Lower leg skin (tissue), 4 donors: Measurements from ENCODE around the gene TTC7B. TPM values are rescaled to one million over a fixed set of nuclear protein-coding genes. Genes with fewer than 3 reads are reported as not detected.

Experiments used
- DNase-seq, 2 donors: peaks; one replicate each; pipeline ENCODE4 v3.0.0-alpha.2; 2019; ENCODE audit warnings: low spot score in 2 of 2
- H3K4me3 ChIP-seq: fragments of 200-600 bp; sonication (generic); 2 replicates; pipeline ENCODE4 v1.5.1; 2017; ENCODE audit warnings: mild to moderate bottlenecking, low read depth; ENCODE audit not compliant: poor library complexity, severe bottlenecking
- POLR2A ChIP-seq, 2 donors: fragments of 450-650 bp; IDR thresholded peaks; one replicate each; pipeline ENCODE4 v1.6.1; 2016 to 2017; ENCODE audit warnings: antibody characterized with exemption in 2 of 2, mild to moderate bottlenecking in 1 of 2, moderate library complexity in 1 of 2
- whole genome bisulfite sequencing, 2 donors: methylation state at CpG; one replicate each; pipeline ENCODE4 v1.1.5; 2018; 5-methylcytosine and 5-hydroxymethylcytosine counted together
- intact Hi-C: fragments of 100-400 bp; cut with DNase I; formaldehyde crosslinking; loops from one replicate; pipeline ENCODE4 v1.15.0; 2023; ENCODE audit warnings: low total_unique reads
- total RNA-seq, 4 donors: library from RNA; depleted of rRNA; stranded (reverse); fragments of >200 nt; gene quantifications; one replicate each; pipeline ENCODE4 v1.1.0, GENCODE V29; 2016
- TF ChIP-seq, protein P1 (sequence below), 3 donors: fragments of 450-650 bp; IDR thresholded peaks; one replicate each; pipeline ENCODE4 v1.5.1; 2016; ENCODE audit warnings: antibody characterized with exemption in 3 of 3, mild to moderate bottlenecking in 3 of 3, moderate library complexity in 2 of 3

The TTC7B gene
- total RNA-seq, 4 donors from 2014 or later = 10.3 to 28.7 (median 20.2) TPM

DNA sequence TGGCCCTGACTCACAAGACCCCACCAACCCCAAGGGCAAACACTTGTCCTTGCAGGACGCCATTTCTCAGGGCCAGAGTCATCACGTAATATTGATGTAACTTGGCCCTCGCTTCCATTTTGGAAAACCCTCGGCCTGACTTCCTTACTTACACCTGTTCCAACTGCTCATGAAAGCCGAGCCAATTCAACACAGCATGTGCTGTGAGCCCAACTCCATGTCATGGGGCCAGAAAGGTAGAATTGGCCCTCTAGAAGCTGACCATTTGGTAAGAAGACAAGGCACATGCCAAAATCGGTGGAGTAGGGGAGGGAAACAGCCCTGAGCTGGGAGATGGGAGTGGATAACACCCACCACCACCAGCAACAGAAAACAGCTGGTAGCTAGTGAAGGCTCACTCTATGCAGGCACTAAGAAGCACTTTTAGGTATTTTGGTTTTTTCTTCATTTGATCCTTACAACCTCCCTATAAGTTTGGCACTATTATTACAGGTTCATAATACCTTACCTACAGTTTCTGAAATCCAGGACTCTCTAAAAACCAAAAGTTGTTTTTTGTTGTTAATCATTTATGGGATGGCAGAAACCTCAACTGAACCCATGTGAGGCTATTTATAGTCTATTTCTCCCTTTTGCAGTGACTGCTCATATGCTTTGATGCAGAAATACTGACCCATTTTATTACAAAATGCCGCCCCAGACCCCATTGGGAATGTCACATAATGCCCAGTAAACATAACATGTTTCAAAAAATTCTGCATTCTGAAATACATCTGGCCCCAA, 6.5 kb downstream of the TTC7B start:
- intact Hi-C loops = no loop called here
- DNase-seq = no peak
- H3K4me3 ChIP-seq = no peak overlapping the region
- 89 to 95% methylated on average over 7 of the region's 7 CpGs for WGBS, 2 donors
- no peak for TF ChIP-seq POLR2A (IDR thresholded peaks at IDR 0.05)
- TF ChIP-seq, protein P1, sequence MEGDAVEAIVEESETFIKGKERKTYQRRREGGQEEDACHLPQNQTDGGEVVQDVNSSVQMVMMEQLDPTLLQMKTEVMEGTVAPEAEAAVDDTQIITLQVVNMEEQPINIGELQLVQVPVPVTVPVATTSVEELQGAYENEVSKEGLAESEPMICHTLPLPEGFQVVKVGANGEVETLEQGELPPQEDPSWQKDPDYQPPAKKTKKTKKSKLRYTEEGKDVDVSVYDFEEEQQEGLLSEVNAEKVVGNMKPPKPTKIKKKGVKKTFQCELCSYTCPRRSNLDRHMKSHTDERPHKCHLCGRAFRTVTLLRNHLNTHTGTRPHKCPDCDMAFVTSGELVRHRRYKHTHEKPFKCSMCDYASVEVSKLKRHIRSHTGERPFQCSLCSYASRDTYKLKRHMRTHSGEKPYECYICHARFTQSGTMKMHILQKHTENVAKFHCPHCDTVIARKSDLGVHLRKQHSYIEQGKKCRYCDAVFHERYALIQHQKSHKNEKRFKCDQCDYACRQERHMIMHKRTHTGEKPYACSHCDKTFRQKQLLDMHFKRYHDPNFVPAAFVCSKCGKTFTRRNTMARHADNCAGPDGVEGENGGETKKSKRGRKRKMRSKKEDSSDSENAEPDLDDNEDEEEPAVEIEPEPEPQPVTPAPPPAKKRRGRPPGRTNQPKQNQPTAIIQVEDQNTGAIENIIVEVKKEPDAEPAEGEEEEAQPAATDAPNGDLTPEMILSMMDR (IDR thresholded peaks at IDR 0.05) = no peak

DNA sequence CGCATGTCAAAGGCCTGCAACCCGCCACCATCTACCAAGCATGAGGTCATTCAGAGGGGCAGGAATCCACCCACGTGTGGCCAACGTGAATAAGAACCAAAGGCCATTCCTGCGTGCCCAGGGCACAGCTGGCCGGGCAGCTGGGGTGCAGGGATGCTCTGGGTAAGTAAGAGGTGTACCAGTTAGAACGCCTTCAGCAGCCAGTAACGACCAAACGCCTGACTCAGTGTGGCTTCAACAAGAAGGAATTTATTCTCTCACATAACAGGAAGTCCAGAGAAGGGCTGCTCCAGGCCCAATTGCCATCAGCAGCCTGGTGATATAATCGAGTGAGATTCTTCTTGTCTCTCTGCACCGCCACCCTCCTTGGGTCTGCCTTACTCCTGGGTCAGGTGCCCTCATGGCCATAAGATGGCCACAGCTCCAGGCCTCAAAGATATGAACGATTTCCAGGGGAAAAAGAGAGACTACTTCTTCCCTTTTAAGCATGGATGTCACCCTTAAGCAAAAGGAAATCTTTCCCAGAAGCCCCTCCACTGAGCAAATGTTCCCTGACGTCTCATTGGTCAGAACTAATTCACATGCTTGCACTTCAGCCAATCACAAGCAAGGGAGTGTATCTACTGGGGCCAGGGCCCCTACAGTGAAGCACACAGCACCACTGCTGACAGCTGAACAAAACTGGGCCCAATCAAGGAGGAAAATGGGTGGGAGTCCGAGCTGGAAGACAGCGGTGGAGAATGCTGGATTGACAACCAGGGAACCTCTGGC, 7.3 kb downstream of the TTC7B start:
- TF ChIP-seq POLR2A (IDR thresholded peaks at IDR 0.05) = no peak
- intact Hi-C loops = no loop called here
- 92 to 93% methylated on average over 15 of the region's 15 CpGs for WGBS, 2 donors
- H3K4me3 ChIP-seq = no peak overlapping the region
- no peak for DNase-seq

DNA sequence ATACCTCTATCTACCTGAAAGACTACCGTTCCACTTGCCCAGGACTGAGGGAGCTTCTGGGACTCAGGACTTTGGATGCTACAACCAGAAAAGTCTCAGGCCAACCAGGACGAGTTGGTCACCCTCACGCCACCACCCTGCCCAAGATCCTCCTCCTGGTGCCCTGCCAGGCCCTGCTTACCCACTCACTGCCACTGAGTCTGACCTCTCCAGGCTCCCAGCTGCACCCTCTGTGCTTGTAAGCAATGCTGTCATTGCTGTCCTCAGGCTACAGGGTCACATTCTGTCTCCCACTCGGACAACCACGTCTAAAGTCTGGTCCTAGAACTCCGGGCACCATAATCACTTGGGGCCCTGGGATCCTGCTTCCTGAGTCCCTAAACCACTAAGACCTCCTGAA, 9.2 kb downstream of the TTC7B start:
- intact Hi-C loops = no loop called here
- no peak for DNase-seq
- H3K4me3 ChIP-seq = no peak overlapping the region
- no peak for TF ChIP-seq POLR2A (IDR thresholded peaks at IDR 0.05)
- TF ChIP-seq, protein P1 (IDR thresholded peaks at IDR 0.05) = no peak
- 79 to 87% methylated on average over 5 to 6 of the region's 6 CpGs for WGBS, 2 donors

DNA sequence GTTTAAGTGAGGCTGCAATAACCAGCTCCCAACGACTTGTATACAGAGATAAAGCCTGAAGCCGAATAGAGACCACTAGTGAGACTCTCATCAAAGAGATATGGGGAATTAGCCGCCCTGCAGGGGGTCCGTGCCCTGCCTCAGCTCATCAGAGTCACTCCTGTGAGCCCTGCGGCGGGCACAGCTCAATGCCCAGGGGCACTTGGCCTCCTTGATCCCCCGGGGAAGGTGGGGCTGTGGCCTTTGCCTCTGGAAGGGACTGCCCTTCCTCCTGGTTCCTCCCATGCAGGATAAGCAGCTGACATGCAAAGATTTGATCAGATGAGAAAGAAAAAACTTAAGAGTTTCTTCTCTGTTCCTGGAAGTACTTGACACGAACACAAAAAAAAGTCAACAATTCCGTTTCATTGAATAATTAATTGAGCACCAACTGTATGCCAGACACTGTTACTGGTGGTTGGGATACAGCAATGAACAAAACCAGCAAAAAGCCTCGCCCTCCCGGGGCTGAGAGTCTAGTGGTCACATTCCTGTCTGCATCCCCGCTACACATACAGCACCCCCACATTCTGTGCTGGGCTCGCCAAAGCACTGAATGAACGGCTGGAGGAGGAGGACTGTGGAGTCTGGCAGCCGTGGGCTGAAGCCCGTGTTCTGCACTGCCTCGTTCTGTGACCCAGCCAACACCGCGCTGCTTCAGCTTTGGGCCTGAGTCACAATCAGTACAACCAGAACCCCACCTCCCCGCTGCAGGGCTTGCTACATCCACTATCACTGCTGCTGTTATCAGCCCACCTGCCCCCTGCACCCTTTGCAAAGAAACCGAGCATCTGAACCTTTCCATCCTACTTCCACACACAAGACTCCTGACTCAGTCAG, 10.3 kb downstream of the TTC7B start:
- 66% methylated on average over 21 of the region's 21 CpGs for WGBS, 2 donors
- intact Hi-C loops = no loop called here
- H3K4me3 ChIP-seq = no peak overlapping the region
- no peak for TF ChIP-seq POLR2A (IDR thresholded peaks at IDR 0.05)
- TF ChIP-seq, protein P1 (IDR thresholded peaks at IDR 0.05) = no peak
- no peak for DNase-seq

GRCh38 chr14:90805084-90805391, 11.2 kb downstream of the TTC7B start:
- DNase-seq = no peak
- 96 to 97% methylated on average over 8 to 11 of the region's 13 CpGs for WGBS, 2 donors
- H3K4me3 ChIP-seq = no peak overlapping the region
- intact Hi-C loops = no loop called here
- TF ChIP-seq POLR2A (IDR thresholded peaks at IDR 0.05) = no peak
- TF ChIP-seq, protein P1 (IDR thresholded peaks at IDR 0.05) = no peak
